A549 (cell line): Measurements from ENCODE around the gene GPAT2. TPM values are rescaled to one million over a fixed set of nuclear protein-coding genes. Genes with fewer than 3 reads are reported as not detected.
"Not testable (repeated sequence)": the region's sequence is repeated elsewhere in the genome, so short reads cannot be mapped to it uniquely, and the experiment has no call there.

ENCODE experiments used
- ATAC-seq, 2 experiments: fragments of 200-7000 bp in 1 of 2; fragments of >200 bp in 1 of 2; cut with Nextera tagmentation in 1 of 2; cut with Tn5 transposase in 1 of 2; 3 replicates each; pipeline versions ENCODE4 v1.8.0 to v1.9.1; 2018 to 2020; ENCODE audit warnings: mild to moderate bottlenecking in 1 of 2, moderate library complexity in 1 of 2
- CTCF ChIA-PET: fragments of 300-600 bp; sonication (Branson Sonifier 250); formaldehyde crosslinking; extraction: SDS; loops from one replicate; lab custom pipeline; 2021; ENCODE audit warnings: antibody characterized with exemption, inconsistent platforms; lab: Yijun Ruan, JAX
- POLR2A ChIA-PET: fragments of 350-600 bp; formaldehyde crosslinking; extraction: SDS; loops from one replicate; lab custom pipeline; 2021; ENCODE audit warnings: antibody characterized with exemption, inconsistent platforms; lab: Yijun Ruan, JAX
- DNase-seq, 2 experiments: peaks; one replicate each; pipeline versions ENCODE4 v3.0.0 to v3.0.0-alpha.2; 2011 to 2016; ENCODE audit warnings: low read depth in 1 of 2, low spot score in 1 of 2
- FAIRE-seq: peaks from 2 replicates; lab custom pipeline; 2011; peaks lifted over from hg19 to GRCh38; lab: Jason Lieb, UNC
- H3K27ac ChIP-seq, 2 experiments: fragments of >200 bp; sonication (Bioruptor Twin); formaldehyde crosslinking; 3 replicates each; pipeline ENCODE4 v1.5.1; 2016 to 2017
- H3K4me1 ChIP-seq: fragments of >200 bp; sonication (Bioruptor Twin); formaldehyde crosslinking; 3 replicates; pipeline ENCODE4 v1.6.1; 2016
- H3K4me2 ChIP-seq: fragments of >200 bp; sonication (Bioruptor Twin); formaldehyde crosslinking; 3 replicates; pipeline ENCODE4 v1.6.1; 2016
- H3K4me3 ChIP-seq: fragments of >200 bp; sonication (Bioruptor Twin); formaldehyde crosslinking; 3 replicates; pipeline ENCODE4 v1.5.1; 2016
- H3K9me3 ChIP-seq: fragments of >200 bp; sonication (Bioruptor Twin); formaldehyde crosslinking; 3 replicates; pipeline ENCODE4 v1.6.1; 2016
- BHLHE40 ChIP-seq: IDR thresholded peaks from 2 replicates; pipeline ENCODE4 v1.6.1; 2012; ENCODE audit warnings: low read depth, low read length, inconsistent platforms
- CTCF ChIP-seq: fragments of >200 bp; sonication (Bioruptor Twin); formaldehyde crosslinking; IDR thresholded peaks from 3 replicates; pipeline ENCODE4 v1.5.1; 2016
- ESRRA ChIP-seq: fragments of 150-350 bp; IDR thresholded peaks from 2 replicates; pipeline ENCODE4 v1.6.1; 2014; ENCODE audit warnings: mild to moderate bottlenecking, low read length, borderline replicate concordance
- HMGXB4 ChIP-seq: fragments of 250-450 bp; sonication (Bioruptor Pico); IDR thresholded peaks from 2 replicates; pipeline ENCODE4 v1.5.0; 2021; ENCODE audit warnings: mild to moderate bottlenecking, moderate library complexity, borderline replicate concordance
- HOXA7 ChIP-seq: fragments of 250-450 bp; sonication (Bioruptor Pico); IDR thresholded peaks from 2 replicates; pipeline ENCODE4 v1.5.0; 2020; ENCODE audit warnings: mild to moderate bottlenecking, moderate library complexity
- KDM5A ChIP-seq: fragments of 200-600 bp; sonication (generic); IDR thresholded peaks from 2 replicates; pipeline ENCODE4 v1.6.1; 2016; ENCODE audit warnings: antibody characterized with exemption, mild to moderate bottlenecking
- MAX ChIP-seq: IDR thresholded peaks from 2 replicates; pipeline ENCODE4 v1.6.1; 2012
- NFE2L2 ChIP-seq: fragments of 150-350 bp; conservative IDR thresholded peaks from 2 replicates; pipeline ENCODE4 v1.6.1; 2014; ENCODE audit warnings: low read length
- RAD21 ChIP-seq, 2 experiments: fragments of >200 bp in 1 of 2; sonication (Bioruptor Twin) in 1 of 2; formaldehyde crosslinking in 1 of 2; IDR thresholded peaks in 1 of 2; conservative IDR thresholded peaks in 1 of 2; 2 replicates in 1 of 2; 3 replicates in 1 of 2; pipeline ENCODE4 v1.6.1; 2012 to 2018; ENCODE audit warnings: inconsistent platforms in 1 of 2
- RARB ChIP-seq: fragments of 250-450 bp; sonication (Bioruptor Pico); IDR thresholded peaks from 2 replicates; pipeline ENCODE4 v1.8.0; 2021; ENCODE audit warnings: mild to moderate bottlenecking, moderate library complexity
- SMC3 ChIP-seq: fragments of >200 bp; sonication (Bioruptor Twin); formaldehyde crosslinking; IDR thresholded peaks from 3 replicates; pipeline ENCODE4 v1.6.1; 2018; ENCODE audit warnings: inconsistent platforms
- ZSCAN20 ChIP-seq: fragments of 250-450 bp; sonication (Bioruptor Pico); IDR thresholded peaks from 2 replicates; pipeline ENCODE4 v1.8.0; 2022; ENCODE audit warnings: mild to moderate bottlenecking, moderate library complexity
- WGBS: methylation state at CpG from one replicate; pipeline ENCODE4 v1.1.6; 2017; ENCODE audit errors: missing lambda C conversion rate; 5-methylcytosine and 5-hydroxymethylcytosine counted together
- polyA plus RNA-seq, 4 experiments: library from polyadenylated mRNA; depleted of rRNA in 3 of 4; stranded (reverse); fragments of >200 nt; fragmentation: RNase III in 1 of 4; extraction: RNeasy Plus Mini Kit Qiagen cat#74134 plus additional on column Dnase treatment in 1 of 4; gene quantifications; 2 replicates in 3 of 4; 3 replicates in 1 of 4; pipeline ENCODE4 v1.2.3, GENCODE V29; 2011 to 2017

Gene GPAT2
- polyA plus RNA-seq, 2 of the 4 experiments (the other 2 are of a cell fraction), result not detected

- CTCF ChIA-PET, result interaction anchor here (2.1 to 2.5 kb wide), 2 partner anchors 91 to 149 kb away, joined by 8 to 12 read pairs; partner anchors contain the start of gene ADRA2B
- H3K4me3 ChIP-seq, H3K4me1 ChIP-seq, POLR2A ChIA-PET, ATAC-seq, DNase-seq, FAIRE-seq, H3K4me2 ChIP-seq, H3K9me3 ChIP-seq, H3K27ac ChIP-seq: not testable (repeated sequence)
- 100% methylated on average over 1 of the region's 6 CpGs for WGBS
These were observed 9.0 kb downstream of the GPAT2 start for GRCh38 chr2:96025755-96026154.

- Histone ChIP-seq H3K27ac (no peak overlapping the region), H3K4me3 (no peak overlapping the region), H3K4me1 (no peaks in the 10 kb centered on the region), H3K9me3 (no peaks in the 10 kb centered on the region), H3K4me2 (no peak overlapping the region)
- POLR2A ChIA-PET, result no interaction called here
- 100% methylated on average over 1 of the region's 4 CpGs for WGBS
- DNase-seq (no peak), ATAC-seq (no peak), FAIRE-seq (no peak)
- TF ChIP-seq HOXA7 (CRISPR knock-in tag), result no peak
- no peak for TF ChIP-seq BHLHE40
- TF ChIP-seq RARB (CRISPR knock-in tag), result no peak
- no peak for TF ChIP-seq MAX
- TF ChIP-seq NFE2L2, result no peak
- no peak for TF ChIP-seq ESRRA
- no peak for TF ChIP-seq HMGXB4 (CRISPR knock-in tag)
- CTCF ChIA-PET, result interaction anchor here (2.1 to 2.5 kb wide), 2 partner anchors 92 to 149 kb away, joined by 8 to 12 read pairs; partner anchors contain the start of gene ADRA2B
These were observed 9.6 kb downstream of the GPAT2 start for GRCh38 chr2:96025194-96025492.

GRCh38 chr2:96024336-96025193 is 10.2 kb downstream of the GPAT2 start:
- no peaks in the 10 kb centered on the region for H3K4me1 ChIP-seq
- H3K4me2 ChIP-seq, result no peak overlapping the region
- WGBS, result 88% methylated on average over 15 of the region's 27 CpGs
- no peak for DNase-seq
- no peaks in the 10 kb centered on the region for H3K9me3 ChIP-seq
- POLR2A ChIA-PET, result no interaction called here
- CTCF ChIA-PET, result interaction anchor here (0.6 to 2.5 kb wide), 5 partner anchors 12 to 824 kb away, joined by 3 to 12 read pairs (median 3); partner anchors contain the start of gene ADRA2B
- H3K4me3 ChIP-seq, result no peak overlapping the region
- TF ChIP-seq KDM5A (no peak), ZSCAN20 (CRISPR knock-in tag) (no peak)
- no peak overlapping the region for H3K27ac ChIP-seq
- no peak for ATAC-seq
- no peak for FAIRE-seq

- WGBS, result 77% methylated on average over 4 of the region's 7 CpGs
- CTCF ChIA-PET, result interaction anchor here (0.6 to 3.0 kb wide), 6 partner anchors 30 to 825 kb away, joined by 3 to 27 read pairs (median 10); no protein-coding TSS in a partner anchor
- POLR2A ChIA-PET, result not testable (repeated sequence)
These were observed 11.0 kb downstream of the GPAT2 start for GRCh38 chr2:96023701-96024100.

GRCh38 chr2:96022701-96023447 is 11.8 kb downstream of the GPAT2 start:
- H3K4me3 ChIP-seq, H3K4me2 ChIP-seq, POLR2A ChIA-PET, H3K4me1 ChIP-seq, H3K9me3 ChIP-seq, H3K27ac ChIP-seq, FAIRE-seq: not testable (repeated sequence)
- ATAC-seq, result peak; percentile 90 to 98
- DNase-seq, result peak; percentile 51 to 78
- WGBS, result 41% methylated on average over 12 of the region's 19 CpGs
- CTCF ChIA-PET, result interaction anchor here (0.6 to 3.0 kb wide), 35 partner anchors 8 to 559 kb away, joined by 3 to 27 read pairs (median 4); partner anchors contain the start of genes ASTL and NEURL3
- peak; percentile 64 for TF ChIP-seq CTCF
- TF ChIP-seq RAD21 (conservative IDR thresholded peaks at IDR 0.05 in 1 of 2, IDR thresholded peaks at IDR 0.05 in 1 of 2), result peak; percentile 82 to 87
- peak; percentile 62 for TF ChIP-seq SMC3

More at GRCh38 chr2:96023701-96024100, 11.0 kb downstream of the GPAT2 start:
- not testable (repeated sequence) for FAIRE-seq, H3K4me3 ChIP-seq, H3K27ac ChIP-seq, H3K9me3 ChIP-seq, ATAC-seq, H3K4me1 ChIP-seq, H3K4me2 ChIP-seq, DNase-seq

GRCh38 chr2:96022126-96022525 is 12.6 kb downstream of the GPAT2 start:
- H3K4me2 ChIP-seq, POLR2A ChIA-PET, H3K27ac ChIP-seq, FAIRE-seq, H3K9me3 ChIP-seq, H3K4me1 ChIP-seq, ATAC-seq, DNase-seq, H3K4me3 ChIP-seq: not testable (repeated sequence)
- WGBS, result 70% methylated on average over 3 of the region's 7 CpGs
- CTCF ChIA-PET, result interaction anchor here (0.6 to 3.0 kb wide), 34 partner anchors 8 to 559 kb away, joined by 3 to 27 read pairs (median 4); partner anchors contain the start of genes ASTL and NEURL3
